B cell (primary cell): ENCODE measurements around the gene FSD1. TPM values are rescaled to one million over a fixed set of nuclear protein-coding genes. Genes with fewer than 3 reads are reported as not detected.
A peak's percentile ranks its signal among the peaks of the same experiment; 100 is the strongest.

Experiments
- ATAC-seq: fragments of 200-7000 bp; cut with Tn5 transposase; one replicate; pipeline ENCODE4 v1.10.0; 2021; ENCODE audit warnings: low read depth, mild to moderate bottlenecking, moderate number of reproducible peaks, moderate library complexity
- CTCF ChIA-PET: fragments of 350-600 bp; sonication (Branson Sonifier 250); formaldehyde crosslinking; loops from one replicate; lab custom pipeline; 2021; ENCODE audit warnings: antibody characterized with exemption, inconsistent platforms; lab: Charles Lee
- POLR2A ChIA-PET: fragments of 350-600 bp; sonication (Branson Sonifier 250); formaldehyde crosslinking; loops from one replicate; lab custom pipeline; 2021; ENCODE audit warnings: antibody characterized with exemption; lab: Charles Lee
- DNase-seq: peaks from one replicate; pipeline ENCODE4 v3.0.0; 2013
- H2AFZ ChIP-seq: 2 replicates; pipeline ENCODE4 v1.6.1; 2012; ENCODE audit warnings: mild to moderate bottlenecking, low read depth, low read length; ENCODE audit not compliant: insufficient read depth, poor library complexity, severe bottlenecking
- H3K27ac ChIP-seq, 2 donors: 1 replicate in 1 of 2; 2 replicates in 1 of 2; pipeline ENCODE4 v1.5.1; 2012 to 2013; ENCODE audit warnings: low read length in 2 of 2, mild to moderate bottlenecking in 2 of 2, moderate library complexity in 1 of 2
- H3K27me3 ChIP-seq, 4 experiments: fragments of 200-600 bp in 1 of 4; sonication (generic) in 1 of 4; replicated peaks in 1 of 4; 1 replicate in 2 of 4; 2 replicates in 2 of 4; pipeline versions ENCODE4 v1.6.1 to v1.7.0; 2013 to 2016; ENCODE audit warnings: low read length in 3 of 4, mild to moderate bottlenecking in 2 of 4, mixed read lengths in 1 of 4, moderate library complexity in 1 of 4; ENCODE audit not compliant: insufficient read depth in 4 of 4, control insufficient read depth in 3 of 4; ENCODE audit errors: control extremely low read depth in 1 of 4
- H3K36me3 ChIP-seq, 2 experiments: replicated peaks in 1 of 2; 1 replicate in 1 of 2; 2 replicates in 1 of 2; pipeline versions ENCODE4 v1.6.1 to v1.7.1; 2013; ENCODE audit warnings: low read length in 1 of 2; ENCODE audit not compliant: insufficient read depth in 2 of 2, control insufficient read depth in 1 of 2; ENCODE audit errors: control extremely low read depth in 1 of 2, extremely low read depth in 1 of 2
- H3K4me1 ChIP-seq, 2 donors: fragments of 200-600 bp in 1 of 2; sonication (generic) in 1 of 2; 1 replicate in 1 of 2; 2 replicates in 1 of 2; pipeline versions ENCODE4 v1.5.1 to v1.6.1; 2013 to 2017; ENCODE audit warnings: low read length in 2 of 2; ENCODE audit not compliant: control insufficient read depth in 2 of 2, insufficient read depth in 2 of 2
- H3K4me2 ChIP-seq: replicated peaks from 2 replicates; pipeline ENCODE3; 2012; ENCODE audit warnings: mild to moderate bottlenecking, low read depth, low read length; ENCODE audit not compliant: poor library complexity, severe bottlenecking
- H3K4me3 ChIP-seq, 5 experiments: fragments of 200-600 bp in 1 of 5; sonication (generic) in 1 of 5; 1 replicate in 3 of 5; 2 replicates in 2 of 5; pipeline versions ENCODE4 v1.5.1 to v1.7.0; 2011 to 2016; ENCODE audit warnings: low read length in 4 of 5, mild to moderate bottlenecking in 4 of 5, low read depth in 2 of 5, control low read depth in 1 of 5, moderate library complexity in 1 of 5; ENCODE audit not compliant: insufficient read depth in 1 of 5; ENCODE audit errors: control extremely low read depth in 1 of 5, extremely low read depth in 1 of 5
- H3K79me2 ChIP-seq: fragments of 200-600 bp; sonication (generic); one replicate; pipeline ENCODE4 v1.6.0; 2016; ENCODE audit warnings: low read length; ENCODE audit not compliant: control insufficient read depth, insufficient read depth
- H3K9ac ChIP-seq: fragments of 200-600 bp; sonication (generic); 2 replicates; pipeline ENCODE4 v1.6.1; 2017; ENCODE audit warnings: mild to moderate bottlenecking, low read length, moderate library complexity
- H3K9me3 ChIP-seq, 3 donors: one replicate each; pipeline versions ENCODE4 v1.6.1 to v1.7.1; 2013; ENCODE audit warnings: low read length in 2 of 3; ENCODE audit not compliant: control insufficient read depth in 2 of 3, insufficient read depth in 1 of 3; ENCODE audit errors: control extremely low read depth in 1 of 3
- H4K20me1 ChIP-seq: 2 replicates; pipeline ENCODE4 v1.6.0; 2012; ENCODE audit warnings: mild to moderate bottlenecking, low read length; ENCODE audit not compliant: insufficient read depth, control insufficient read depth, poor library complexity, severe bottlenecking
- H3K27ac Mint-ChIP-seq: one replicate; pipeline ENCODE4 v1.8.0; 2021; ENCODE audit warnings: mixed read lengths
- H3K27me3 Mint-ChIP-seq: one replicate; pipeline ENCODE4 v1.8.0; 2021; ENCODE audit warnings: mixed read lengths
- H3K4me1 Mint-ChIP-seq: one replicate; pipeline ENCODE4 v1.8.0; 2021; ENCODE audit warnings: mixed read lengths
- H3K4me3 Mint-ChIP-seq: one replicate; pipeline ENCODE4 v1.8.0; 2021; ENCODE audit warnings: mixed read lengths
- H3K9me3 Mint-ChIP-seq: one replicate; pipeline ENCODE4 v1.8.0; 2022; ENCODE audit warnings: mixed read lengths; ENCODE audit not compliant: insufficient read depth
- EZH2 ChIP-seq: IDR thresholded peaks from 2 replicates; pipeline ENCODE4 v1.6.1; 2012; ENCODE audit warnings: borderline replicate concordance, low read depth, mild to moderate bottlenecking, moderate library complexity, low read length; ENCODE audit not compliant: insufficient read depth, poor library complexity, severe bottlenecking
- WGBS: methylation state at CpG from one replicate; pipeline ENCODE4 v1.1.5; 2013; ENCODE audit warnings: missing lambda C conversion rate; ENCODE audit not compliant: insufficient coverage; 5-methylcytosine and 5-hydroxymethylcytosine counted together
- intact Hi-C: fragments of 100-400 bp; cut with micrococcal nuclease; formaldehyde crosslinking; loops from one replicate; pipeline ENCODE4 v1.10.0; 2022
- polyA plus RNA-seq: library from polyadenylated mRNA; depleted of rRNA; stranded (reverse); fragments of >200 nt; gene quantifications from 2 replicates; pipeline ENCODE4 v1.2.3, GENCODE V29; 2012
- total RNA-seq, 2 donors: library from RNA; stranded (reverse); fragments of 120-200 nt in 1 of 2; gene quantifications; 1 replicate in 1 of 2; 2 replicates in 1 of 2; pipeline versions ENCODE4 v1.2.3 to v1.2.4, GENCODE V29; 2013 to 2022
- TF ChIP-seq, protein P1 (sequence below): fragments of 200-600 bp; IDR thresholded peaks from one replicate; pipeline ENCODE4 v1.8.0; 2022; ENCODE audit warnings: antibody characterized with exemption, mild to moderate bottlenecking

Gene FSD1
- total and polyA plus RNA-seq, 2 donors (not counting 1 experiment from before 2014, with no cell fraction given): 2.7 to 2.8 TPM

GRCh38 chr19:4305659-4306058 lies 1.3 kb downstream of the FSD1 start:
- peaks cover 0 to 6% (median 0%) of the 10 kb centered on the region in 4 experiments for H3K27me3 ChIP-seq
- H3K9ac ChIP-seq: no peak overlapping the region
- peaks cover 0 to 5% (median 0%) of the 10 kb centered on the region in 3 donors for H3K9me3 ChIP-seq
- H3K4me1 ChIP-seq: peaks cover 4% of the 10 kb centered on the region in 2 donors
- 97% methylated on average over 14 of the region's 16 CpGs for WGBS
- H3K27ac ChIP-seq: no peak overlapping the region
- ChIA-PET CTCF (no interaction called here), POLR2A (no interaction called here)
- H3K4me2 ChIP-seq: no peak overlapping the region
- no peak overlapping the region for H2AFZ ChIP-seq
- no peaks in the 10 kb centered on the region for H3K36me3 ChIP-seq
- TF ChIP-seq, protein P1, sequence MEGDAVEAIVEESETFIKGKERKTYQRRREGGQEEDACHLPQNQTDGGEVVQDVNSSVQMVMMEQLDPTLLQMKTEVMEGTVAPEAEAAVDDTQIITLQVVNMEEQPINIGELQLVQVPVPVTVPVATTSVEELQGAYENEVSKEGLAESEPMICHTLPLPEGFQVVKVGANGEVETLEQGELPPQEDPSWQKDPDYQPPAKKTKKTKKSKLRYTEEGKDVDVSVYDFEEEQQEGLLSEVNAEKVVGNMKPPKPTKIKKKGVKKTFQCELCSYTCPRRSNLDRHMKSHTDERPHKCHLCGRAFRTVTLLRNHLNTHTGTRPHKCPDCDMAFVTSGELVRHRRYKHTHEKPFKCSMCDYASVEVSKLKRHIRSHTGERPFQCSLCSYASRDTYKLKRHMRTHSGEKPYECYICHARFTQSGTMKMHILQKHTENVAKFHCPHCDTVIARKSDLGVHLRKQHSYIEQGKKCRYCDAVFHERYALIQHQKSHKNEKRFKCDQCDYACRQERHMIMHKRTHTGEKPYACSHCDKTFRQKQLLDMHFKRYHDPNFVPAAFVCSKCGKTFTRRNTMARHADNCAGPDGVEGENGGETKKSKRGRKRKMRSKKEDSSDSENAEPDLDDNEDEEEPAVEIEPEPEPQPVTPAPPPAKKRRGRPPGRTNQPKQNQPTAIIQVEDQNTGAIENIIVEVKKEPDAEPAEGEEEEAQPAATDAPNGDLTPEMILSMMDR: no peak
- TF ChIP-seq EZH2: no peak
- no peaks in the 10 kb centered on the region for H4K20me1 ChIP-seq
- Mint-ChIP-seq H3K9me3 (no peaks in the 10 kb centered on the region), H3K4me3 (peak overlapping the region; percentile 37), H3K27ac (no peak overlapping the region), H3K4me1 (peaks cover 7% of the 10 kb centered on the region), H3K27me3 (peaks cover 6% of the 10 kb centered on the region)
- intact Hi-C loops: no loop called here
- H3K4me3 ChIP-seq: no peak overlapping the region
- no peak for DNase-seq
- H3K79me2 ChIP-seq: no peaks in the 10 kb centered on the region
- no peak for ATAC-seq

GRCh38 chr19:4310247-4311121 lies 6.1 kb downstream of the FSD1 start:
- no peak overlapping the region for H3K27ac Mint-ChIP-seq
- ATAC-seq (no peak), DNase-seq (peak; percentile 8)
- Histone ChIP-seq H3K27me3 (no peaks in the 10 kb centered on the region), H3K4me1 (no peaks in the 10 kb centered on the region), H3K9me3 (peaks cover 0 to 10% (median 0%) of the 10 kb centered on the region in 3 donors), H4K20me1 (no peaks in the 10 kb centered on the region), H3K79me2 (no peaks in the 10 kb centered on the region), H2AFZ (no peak overlapping the region), H3K9ac (no peak overlapping the region), H3K27ac (no peak overlapping the region), H3K4me2 (no peak overlapping the region), H3K4me3 (no peak overlapping the region), H3K36me3 (no peaks in the 10 kb centered on the region)
- intact Hi-C loops: no loop called here
- no peaks in the 10 kb centered on the region for H3K27me3 Mint-ChIP-seq
- no peak overlapping the region for H3K4me3 Mint-ChIP-seq
- CTCF ChIA-PET: no interaction called here
- TF ChIP-seq, protein P1: no peak
- no peak for TF ChIP-seq EZH2
- WGBS: 98% methylated on average over 20 of the region's 22 CpGs
- POLR2A ChIA-PET: no interaction called here
- no peaks in the 10 kb centered on the region for H3K9me3 Mint-ChIP-seq
- H3K4me1 Mint-ChIP-seq: no peaks in the 10 kb centered on the region
